ENCODE results near the gene RPS3A.

DNA sequence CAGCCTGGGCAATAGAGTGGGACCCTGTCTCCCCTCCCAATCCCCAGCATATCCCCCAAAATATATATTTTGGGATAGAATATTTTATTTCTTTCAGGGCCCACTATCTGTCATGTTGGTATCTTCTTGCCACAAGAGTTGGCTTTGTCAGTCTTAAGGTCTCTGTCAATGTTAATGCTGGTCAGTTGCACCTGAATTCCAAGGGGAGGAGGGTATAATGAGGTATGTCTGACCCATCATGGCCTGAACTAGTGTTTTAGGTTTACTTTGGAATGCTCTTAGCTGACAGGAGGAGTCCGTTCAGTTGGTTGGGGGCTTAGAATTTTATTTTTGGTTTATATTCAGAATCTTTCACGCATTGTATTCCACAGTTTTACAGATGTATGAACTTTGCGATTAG, 6.2 kb upstream of the RPS3A start:
- TF ChIP-seq, protein P1, sequence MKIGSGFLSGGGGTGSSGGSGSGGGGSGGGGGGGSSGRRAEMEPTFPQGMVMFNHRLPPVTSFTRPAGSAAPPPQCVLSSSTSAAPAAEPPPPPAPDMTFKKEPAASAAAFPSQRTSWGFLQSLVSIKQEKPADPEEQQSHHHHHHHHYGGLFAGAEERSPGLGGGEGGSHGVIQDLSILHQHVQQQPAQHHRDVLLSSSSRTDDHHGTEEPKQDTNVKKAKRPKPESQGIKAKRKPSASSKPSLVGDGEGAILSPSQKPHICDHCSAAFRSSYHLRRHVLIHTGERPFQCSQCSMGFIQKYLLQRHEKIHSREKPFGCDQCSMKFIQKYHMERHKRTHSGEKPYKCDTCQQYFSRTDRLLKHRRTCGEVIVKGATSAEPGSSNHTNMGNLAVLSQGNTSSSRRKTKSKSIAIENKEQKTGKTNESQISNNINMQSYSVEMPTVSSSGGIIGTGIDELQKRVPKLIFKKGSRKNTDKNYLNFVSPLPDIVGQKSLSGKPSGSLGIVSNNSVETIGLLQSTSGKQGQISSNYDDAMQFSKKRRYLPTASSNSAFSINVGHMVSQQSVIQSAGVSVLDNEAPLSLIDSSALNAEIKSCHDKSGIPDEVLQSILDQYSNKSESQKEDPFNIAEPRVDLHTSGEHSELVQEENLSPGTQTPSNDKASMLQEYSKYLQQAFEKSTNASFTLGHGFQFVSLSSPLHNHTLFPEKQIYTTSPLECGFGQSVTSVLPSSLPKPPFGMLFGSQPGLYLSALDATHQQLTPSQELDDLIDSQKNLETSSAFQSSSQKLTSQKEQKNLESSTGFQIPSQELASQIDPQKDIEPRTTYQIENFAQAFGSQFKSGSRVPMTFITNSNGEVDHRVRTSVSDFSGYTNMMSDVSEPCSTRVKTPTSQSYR (CRISPR knock-in tag; IDR thresholded peaks at IDR 0.05): no peak
- TF ChIP-seq, protein P2, sequence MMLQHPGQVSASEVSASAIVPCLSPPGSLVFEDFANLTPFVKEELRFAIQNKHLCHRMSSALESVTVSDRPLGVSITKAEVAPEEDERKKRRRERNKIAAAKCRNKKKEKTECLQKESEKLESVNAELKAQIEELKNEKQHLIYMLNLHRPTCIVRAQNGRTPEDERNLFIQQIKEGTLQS (CRISPR knock-in tag; conservative IDR thresholded peaks at IDR 0.05): no peak
- TF ChIP-seq CTCF (IDR thresholded peaks at IDR 0.05) (no peak), ZNF416 (CRISPR knock-in tag; IDR thresholded peaks at IDR 0.05) (no peak), TCF7 (CRISPR knock-in tag; IDR thresholded peaks at IDR 0.05; ENCODE audit: low read depth) (no peak), CREB1 (CRISPR knock-in tag; IDR thresholded peaks at IDR 0.05) (no peak), FOXK1 (CRISPR knock-in tag; IDR thresholded peaks at IDR 0.05) (no peak), ETV6 (CRISPR knock-in tag; IDR thresholded peaks at IDR 0.05) (no peak), NR2C2 (CRISPR knock-in tag; IDR thresholded peaks at IDR 0.05) (no peak), NR1H2 (CRISPR knock-in tag; IDR thresholded peaks at IDR 0.05) (no peak)

All from WTC11 (cell line).